AG08396 (cell line): Measurements from ENCODE around the gene WDR62.
"Not testable (repeated sequence)": the region's sequence is repeated elsewhere in the genome, so short reads cannot be mapped to it uniquely, and the experiment has no call there.

Experiments
- DNase-seq: peaks from one replicate; pipeline ENCODE4 v3.0.0; 2012; ENCODE audit warnings: low spot score, mixed read lengths

The WDR62 gene

GRCh38 chr19:36110487-36111199, 55.9 kb downstream of the WDR62 start, which contains the start of gene OVOL3:
Gene OVOL3 (plus strand): TSS chr19:36111143. CDS start chr19:36111203, 60 bp downstream.
- no peak for DNase-seq

DNA sequence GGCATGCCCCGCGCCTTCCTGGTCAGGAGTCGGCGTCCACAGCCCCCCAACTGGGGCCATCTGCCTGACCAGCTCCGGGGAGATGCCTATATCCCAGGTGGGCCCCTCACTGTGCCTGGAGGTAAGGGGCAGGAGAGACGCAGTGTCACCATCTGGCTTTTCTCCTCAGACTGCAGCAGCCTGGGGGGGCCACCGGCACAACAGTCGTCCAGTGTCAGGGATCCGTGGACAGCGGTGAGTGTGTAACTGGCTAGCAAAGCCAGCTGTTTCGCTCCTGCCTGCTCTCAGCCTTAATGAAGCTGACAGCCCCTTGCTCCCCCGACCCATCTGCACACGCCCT, 56.5 kb downstream of the WDR62 start:
- DNase-seq, result no peak

- DNase-seq, result no peak
Observed at GRCh38 chr19:36112678-36113077, 58.0 kb downstream of the WDR62 start.

DNA sequence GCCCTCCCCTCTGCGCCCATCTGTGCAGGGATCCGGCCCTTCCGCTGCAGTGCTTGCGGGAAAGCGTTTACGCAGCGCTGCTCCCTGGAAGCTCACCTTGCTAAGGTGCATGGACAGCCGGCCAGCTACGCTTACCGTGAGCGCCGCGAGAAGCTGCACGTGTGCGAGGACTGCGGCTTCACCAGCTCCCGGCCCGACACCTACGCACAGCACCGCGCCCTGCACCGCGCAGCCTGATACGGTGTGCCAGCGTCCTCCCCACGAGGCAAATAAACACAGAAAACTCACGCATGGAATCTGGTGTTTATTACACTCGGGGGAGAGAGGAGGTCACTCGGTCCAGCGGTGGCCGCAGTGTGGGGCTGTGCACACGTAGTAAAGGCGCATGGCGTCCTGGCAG, 58.7 kb downstream of the WDR62 start:
- DNase-seq, result no peak

DNA sequence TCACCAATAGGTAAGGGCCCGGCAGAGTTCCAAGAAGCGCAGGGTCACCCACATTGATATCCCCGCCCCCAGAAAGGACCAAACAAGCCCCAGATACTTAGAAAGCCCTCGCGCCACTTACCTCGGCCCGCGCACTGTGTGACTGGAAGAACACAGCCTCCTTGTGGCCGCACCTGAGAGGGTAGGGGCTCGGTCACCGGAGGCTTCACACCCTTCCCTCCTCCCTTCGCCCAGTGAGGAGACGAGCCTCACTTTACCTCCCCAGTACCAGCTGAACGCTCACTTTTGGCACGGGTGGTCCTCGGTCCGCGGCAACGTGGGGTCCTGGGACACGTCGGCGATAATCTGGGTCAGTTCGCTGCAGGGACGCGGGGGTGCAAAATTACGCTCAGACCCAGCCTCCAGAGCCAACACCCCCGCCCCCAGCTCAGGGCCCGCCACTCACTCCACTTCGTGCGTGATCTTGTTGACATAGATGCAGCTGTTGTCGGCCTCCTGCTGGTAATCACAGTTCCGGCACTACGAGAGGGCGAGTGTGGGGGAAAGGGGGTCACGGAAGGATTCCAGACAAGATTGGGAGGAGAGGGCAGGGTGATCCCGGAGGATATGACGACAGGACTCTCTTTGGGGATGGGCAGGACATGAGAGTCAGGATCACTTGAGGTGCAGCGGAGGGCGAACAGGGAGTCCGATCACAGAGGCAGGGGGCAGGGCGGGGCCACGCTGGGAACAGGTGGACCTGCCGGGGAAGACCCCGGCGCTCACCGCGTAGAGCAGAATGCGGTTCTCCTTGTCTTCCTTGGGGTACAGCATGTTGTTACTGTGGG, 59.4 kb downstream of the WDR62 start:
- DNase-seq, result peak; percentile 50

DNA sequence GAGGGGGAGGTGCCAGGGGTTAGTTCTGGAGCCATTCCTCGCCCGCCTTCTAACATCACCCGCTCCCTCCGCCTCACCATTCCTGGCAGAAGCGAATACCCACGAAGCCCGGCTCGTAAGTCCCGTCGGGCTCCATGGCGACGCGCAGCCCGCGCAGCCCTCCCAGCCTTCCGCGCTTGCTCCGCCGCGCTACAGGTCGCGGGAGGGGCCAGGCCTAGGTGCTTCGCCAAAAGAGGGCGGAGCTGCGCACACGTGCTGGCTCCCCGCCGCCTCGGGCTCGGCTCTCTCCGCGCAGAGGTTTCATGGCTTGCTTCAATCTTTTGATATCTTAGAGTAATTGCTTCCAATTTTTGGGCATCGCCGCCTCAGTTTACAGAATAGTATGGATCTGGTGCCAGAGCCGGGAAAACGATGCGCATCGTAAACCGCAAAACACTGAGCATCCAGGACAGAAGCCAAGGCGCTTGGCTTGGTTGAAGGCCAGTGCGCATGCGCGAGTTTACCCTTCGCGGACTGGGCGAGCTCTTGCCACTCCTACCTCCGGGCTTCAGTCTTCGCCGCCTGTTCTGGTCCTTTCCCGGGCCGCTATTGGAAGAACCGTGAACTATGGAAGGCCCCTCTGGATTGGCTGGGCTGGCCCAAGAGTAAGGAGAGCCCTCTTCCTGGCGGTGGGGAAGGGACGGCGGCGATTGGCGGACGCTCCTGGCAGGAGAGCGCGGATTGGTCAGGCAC, 60.2 kb downstream of the WDR62 start, which contains the start of gene POLR2I:
TSS of gene POLR2I (minus strand) at position 155 of the 732 bp plus-strand sequence. CDS start at position 136, 19 bp downstream.
- DNase-seq, result peak; percentile 99

- DNase-seq, result no peak
Observed at GRCh38 chr19:36115453-36116343, 61.0 kb downstream of the WDR62 start, which contains the start of gene TBCB. Gene TBCB (plus strand): TSS chr19:36115468. CDS start chr19:36115561, 93 bp downstream.

DNA sequence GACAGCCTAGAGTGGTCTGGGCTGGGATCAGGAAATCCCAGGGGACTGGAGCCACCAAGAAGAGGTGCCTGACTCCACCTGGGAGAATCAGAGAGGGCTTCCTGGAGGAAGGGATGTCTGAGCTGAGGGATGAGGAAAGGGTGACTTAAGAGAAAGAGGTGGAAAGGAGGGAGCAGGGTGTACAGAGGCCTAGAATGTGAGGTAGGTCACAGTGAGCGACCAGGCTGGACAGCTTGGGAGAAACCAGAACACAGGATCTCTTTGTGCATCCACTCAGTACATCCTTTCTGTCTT, 61.6 kb downstream of the WDR62 start:
- no peak for DNase-seq

- no peak for DNase-seq
Observed at GRCh38 chr19:36120092-36120983, 65.6 kb downstream of the WDR62 start.

- DNase-seq, result no peak
Observed at GRCh38 chr19:36120984-36121358, 66.3 kb downstream of the WDR62 start.

DNA sequence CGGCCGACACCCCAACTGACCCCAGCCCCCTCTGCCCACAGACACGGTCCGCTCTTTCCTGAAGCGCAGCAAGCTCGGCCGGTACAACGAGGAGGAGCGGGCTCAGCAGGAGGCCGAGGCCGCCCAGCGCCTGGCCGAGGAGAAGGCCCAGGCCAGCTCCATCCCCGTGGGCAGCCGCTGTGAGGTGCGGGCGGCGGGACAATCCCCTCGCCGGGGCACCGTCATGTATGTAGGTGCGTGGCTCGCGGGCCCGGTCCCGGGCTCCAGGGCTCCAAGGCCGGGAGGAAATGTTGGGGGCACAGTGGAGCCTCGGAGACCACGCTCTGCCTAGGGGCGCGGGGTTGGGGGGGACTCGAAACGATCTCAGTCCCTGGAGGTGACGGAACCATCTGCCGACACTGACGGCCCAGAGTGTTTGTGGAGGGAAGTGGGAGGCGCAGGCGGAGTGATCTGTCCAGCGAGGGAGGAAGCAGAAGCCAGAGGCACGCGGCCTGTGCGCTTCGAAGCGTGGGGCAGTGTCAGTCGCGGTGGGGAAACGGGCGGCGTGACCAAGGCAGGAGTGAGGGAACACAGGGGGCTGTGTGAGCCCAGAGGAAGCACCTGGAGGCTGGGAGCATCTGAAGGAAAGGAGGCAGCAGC, 66.9 kb downstream of the WDR62 start:
- DNase-seq, result no peak

GRCh38 chr19:36125557-36125956, 70.9 kb downstream of the WDR62 start:
- DNase-seq, result no peak

GRCh38 chr19:36128392-36128736, 73.7 kb downstream of the WDR62 start:
- no peak for DNase-seq

GRCh38 chr19:36131221-36131620, 76.5 kb downstream of the WDR62 start:
- not testable (repeated sequence) for DNase-seq

- DNase-seq, result not testable (repeated sequence)
Observed at GRCh38 chr19:36134867-36135266, 80.2 kb downstream of the WDR62 start.

DNA sequence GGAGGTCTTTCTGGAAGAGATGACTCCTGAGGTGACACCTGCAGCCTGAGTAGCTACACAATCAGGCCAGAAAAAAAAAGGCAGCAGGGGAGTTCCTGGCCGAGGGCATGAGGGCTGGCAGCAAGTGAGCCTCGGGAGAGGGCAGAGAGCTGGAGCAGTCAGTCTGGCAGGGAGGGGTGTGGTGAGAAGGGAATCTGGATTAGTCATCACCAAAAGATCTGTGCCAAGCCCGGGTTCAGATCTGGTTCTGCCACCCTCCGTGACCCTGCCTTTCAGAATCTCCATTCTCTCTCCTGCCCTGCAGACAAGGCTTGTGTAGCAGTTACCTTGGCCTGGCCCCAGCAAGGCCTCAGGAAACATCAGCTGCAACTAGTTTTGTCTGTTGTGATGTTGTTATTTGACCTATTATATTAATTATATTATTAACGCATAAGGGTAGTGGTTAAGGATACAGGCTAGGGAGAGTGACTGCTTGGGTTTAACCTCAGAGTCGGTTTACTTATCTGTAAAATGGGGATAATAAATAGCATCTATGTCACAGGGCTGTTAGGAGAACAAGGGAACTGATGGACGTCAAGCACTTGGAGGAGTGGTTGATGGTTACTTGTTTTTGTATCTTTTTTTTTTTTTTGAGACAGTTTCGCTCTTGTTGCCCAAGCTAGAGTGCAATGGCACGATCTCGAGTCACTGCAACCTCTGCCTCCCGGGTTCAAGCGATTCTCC, 82.4 kb downstream of the WDR62 start:
- peak; percentile 75 for DNase-seq

- no peak for DNase-seq
Observed at GRCh38 chr19:36139120-36139472, 84.4 kb downstream of the WDR62 start.

- DNase-seq, result peak; percentile 98
Observed at GRCh38 chr19:36139473-36140303, 85.0 kb downstream of the WDR62 start, which contains the start of gene CAPNS1. Gene CAPNS1 (plus strand): TSS chr19:36140066. CDS start chr19:36141012, 946 bp downstream.
